MM.1S (cell line): ENCODE data around the gene DEFB126.

Source experiments
- DNase-seq: peaks from one replicate; pipeline ENCODE4 v3.0.0-alpha.2; 2015
- H2AFZ ChIP-seq: fragments of 300-600 bp; sonication (generic); 2 replicates; pipeline ENCODE4 v1.6.0; 2016; ENCODE audit warnings: antibody characterized with exemption, low read length
- H3F3A ChIP-seq: fragments of 300-600 bp; sonication (generic); 2 replicates; pipeline ENCODE4 v1.6.1; 2016; ENCODE audit warnings: mild to moderate bottlenecking, antibody characterized with exemption, low read length, moderate library complexity, mixed read lengths; ENCODE audit not compliant: insufficient read depth
- H3K27ac ChIP-seq: fragments of 300-600 bp; sonication (generic); 2 replicates; pipeline ENCODE4 v1.5.1; 2016; ENCODE audit warnings: mild to moderate bottlenecking, low read length
- H3K27me3 ChIP-seq: fragments of 300-600 bp; sonication (generic); replicated peaks from 2 replicates; pipeline ENCODE4 v1.6.0; 2016; ENCODE audit warnings: low read length; ENCODE audit not compliant: insufficient read depth
- H3K36me3 ChIP-seq: fragments of 300-600 bp; sonication (generic); replicated peaks from 2 replicates; pipeline ENCODE4 v1.6.1; 2016; ENCODE audit warnings: mild to moderate bottlenecking, low read length, mixed read lengths; ENCODE audit not compliant: insufficient read depth
- H3K4me1 ChIP-seq: fragments of 300-600 bp; sonication (generic); 2 replicates; pipeline ENCODE4 v1.6.1; 2016; ENCODE audit warnings: low read length, mixed read lengths
- H3K4me2 ChIP-seq: fragments of 300-600 bp; sonication (generic); 2 replicates; pipeline ENCODE4 v1.6.0; 2016; ENCODE audit warnings: low read depth, low read length
- H3K4me3 ChIP-seq: fragments of 300-600 bp; sonication (generic); 2 replicates; pipeline ENCODE4 v1.5.1; 2016; ENCODE audit warnings: low read length, mixed read lengths
- H3K79me2 ChIP-seq: fragments of 300-600 bp; sonication (generic); 2 replicates; pipeline ENCODE4 v1.6.1; 2016; ENCODE audit warnings: mixed run types, low read length, mixed read lengths
- H3K9ac ChIP-seq: fragments of 300-600 bp; sonication (generic); 2 replicates; pipeline ENCODE4 v1.6.1; 2016; ENCODE audit warnings: low read length, mixed read lengths
- H3K9me2 ChIP-seq: fragments of 300-600 bp; sonication (generic); replicated peaks from 2 replicates; pipeline ENCODE4 v1.6.1; 2016; ENCODE audit warnings: mild to moderate bottlenecking, low read length, mixed read lengths; ENCODE audit not compliant: insufficient read depth
- H3K9me3 ChIP-seq: fragments of 300-600 bp; sonication (generic); replicated peaks from 2 replicates; pipeline ENCODE4 v1.6.1; 2016; ENCODE audit warnings: mild to moderate bottlenecking, low read length, mixed read lengths; ENCODE audit not compliant: insufficient read depth
- H4K20me1 ChIP-seq: fragments of 300-600 bp; sonication (generic); 2 replicates; pipeline ENCODE4 v1.6.1; 2016; ENCODE audit warnings: mild to moderate bottlenecking, low read length, moderate library complexity, mixed read lengths; ENCODE audit not compliant: insufficient read depth
- EZH2 ChIP-seq: fragments of 300-600 bp; sonication (generic); optimal IDR thresholded peaks from 2 replicates; pipeline ENCODE3; 2017; ENCODE audit warnings: low read depth, mild to moderate bottlenecking, antibody characterized with exemption, low read length, mixed read lengths
- EZH2phosphoT487 ChIP-seq: fragments of 300-600 bp; sonication (generic); IDR thresholded peaks from 2 replicates; pipeline ENCODE4 v1.6.1; 2018; ENCODE audit warnings: antibody characterized with exemption, low read length
- TF ChIP-seq, protein P1 (sequence below): fragments of 300-600 bp; sonication (generic); IDR thresholded peaks from 2 replicates; pipeline ENCODE4 v1.5.1; 2016; ENCODE audit warnings: antibody characterized with exemption, low read length, mixed read lengths

Gene DEFB126

DNA sequence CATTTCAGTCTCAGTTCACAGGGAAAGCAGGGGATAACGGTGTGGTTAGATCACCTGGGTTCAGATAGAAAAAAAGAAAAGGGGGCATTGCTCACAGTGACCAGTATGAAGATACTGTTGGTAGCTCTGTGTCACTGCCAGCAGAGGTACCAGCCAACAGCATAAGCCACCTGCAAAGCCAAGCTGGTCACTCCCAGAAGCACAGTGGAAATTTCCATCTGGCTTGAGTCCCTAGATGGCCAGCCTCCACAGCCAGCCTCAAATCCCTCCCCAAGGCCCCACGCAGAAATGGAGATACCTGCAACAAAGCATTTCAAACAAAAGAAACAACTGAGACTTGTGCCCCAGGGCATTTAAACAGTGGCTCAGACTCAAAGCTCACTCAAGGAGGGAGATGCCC is 26.5 kb downstream of the DEFB126 start:
- Histone ChIP-seq H3K79me2 (no peaks in the 10 kb centered on the region), H4K20me1 (no peaks in the 10 kb centered on the region), H3K9me3 (no peaks in the 10 kb centered on the region), H3K4me1 (no peaks in the 10 kb centered on the region), H3K4me3 (no peak overlapping the region), H3K9me2 (no peaks in the 10 kb centered on the region), H3K27ac (no peak overlapping the region), H3K36me3 (no peaks in the 10 kb centered on the region), H2AFZ (no peak overlapping the region), H3K4me2 (no peak overlapping the region), H3K9ac (no peak overlapping the region), H3F3A (no peaks in the 10 kb centered on the region), H3K27me3 (no peaks in the 10 kb centered on the region)
- no peak for TF ChIP-seq EZH2phosphoT487
- TF ChIP-seq, protein P1, sequence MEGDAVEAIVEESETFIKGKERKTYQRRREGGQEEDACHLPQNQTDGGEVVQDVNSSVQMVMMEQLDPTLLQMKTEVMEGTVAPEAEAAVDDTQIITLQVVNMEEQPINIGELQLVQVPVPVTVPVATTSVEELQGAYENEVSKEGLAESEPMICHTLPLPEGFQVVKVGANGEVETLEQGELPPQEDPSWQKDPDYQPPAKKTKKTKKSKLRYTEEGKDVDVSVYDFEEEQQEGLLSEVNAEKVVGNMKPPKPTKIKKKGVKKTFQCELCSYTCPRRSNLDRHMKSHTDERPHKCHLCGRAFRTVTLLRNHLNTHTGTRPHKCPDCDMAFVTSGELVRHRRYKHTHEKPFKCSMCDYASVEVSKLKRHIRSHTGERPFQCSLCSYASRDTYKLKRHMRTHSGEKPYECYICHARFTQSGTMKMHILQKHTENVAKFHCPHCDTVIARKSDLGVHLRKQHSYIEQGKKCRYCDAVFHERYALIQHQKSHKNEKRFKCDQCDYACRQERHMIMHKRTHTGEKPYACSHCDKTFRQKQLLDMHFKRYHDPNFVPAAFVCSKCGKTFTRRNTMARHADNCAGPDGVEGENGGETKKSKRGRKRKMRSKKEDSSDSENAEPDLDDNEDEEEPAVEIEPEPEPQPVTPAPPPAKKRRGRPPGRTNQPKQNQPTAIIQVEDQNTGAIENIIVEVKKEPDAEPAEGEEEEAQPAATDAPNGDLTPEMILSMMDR: no peak
- TF ChIP-seq EZH2: no peak
- DNase-seq: no peak

DNA sequence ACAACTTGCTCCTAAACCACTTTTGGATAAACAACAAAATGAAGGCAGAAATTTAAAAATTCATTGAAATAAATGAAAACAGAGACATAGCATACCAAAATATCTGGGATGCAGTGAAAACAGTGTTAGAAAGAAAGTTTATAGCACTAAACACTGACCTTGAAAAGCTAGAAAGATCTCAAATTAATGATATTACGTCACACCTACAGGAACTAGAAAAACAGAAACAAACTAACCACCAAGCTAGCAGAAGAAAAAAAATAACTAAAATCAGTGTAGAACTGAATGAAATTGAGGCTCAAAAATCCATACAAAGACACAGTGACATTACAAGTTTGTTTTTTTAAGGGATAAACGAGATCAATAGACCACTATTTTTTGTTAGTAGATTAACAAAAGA is 41.9 kb downstream of the DEFB126 start:
- Histone ChIP-seq H3K9me3 (no peaks in the 10 kb centered on the region), H3K27ac (no peak overlapping the region), H3K27me3 (no peaks in the 10 kb centered on the region), H3K4me3 (no peak overlapping the region), H4K20me1 (no peaks in the 10 kb centered on the region), H3K9me2 (no peaks in the 10 kb centered on the region), H3K4me2 (no peak overlapping the region), H2AFZ (no peak overlapping the region), H3K4me1 (no peaks in the 10 kb centered on the region), H3K9ac (no peak overlapping the region), H3F3A (no peaks in the 10 kb centered on the region), H3K79me2 (no peaks in the 10 kb centered on the region), H3K36me3 (no peaks in the 10 kb centered on the region)
- DNase-seq: no peak
- TF ChIP-seq, protein P1: no peak

DNA sequence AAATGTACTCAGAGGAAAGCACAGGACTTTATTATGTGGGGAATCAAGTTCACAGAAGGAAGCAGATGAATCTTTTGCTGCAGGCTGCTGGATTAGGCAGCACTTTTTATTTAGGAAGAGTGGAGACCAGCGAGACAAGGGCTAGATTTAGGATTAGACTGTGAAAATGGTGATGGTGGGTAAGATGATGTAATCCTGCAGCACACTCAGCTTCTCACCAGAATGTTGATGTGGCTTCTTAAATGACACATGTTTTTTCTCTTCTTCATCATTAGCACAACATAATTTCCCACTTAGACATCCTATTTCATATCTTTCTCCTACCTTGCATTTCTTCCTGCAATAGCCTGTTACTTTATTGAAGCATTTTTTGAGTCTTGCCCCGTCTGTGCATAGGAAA is 45.3 kb downstream of the DEFB126 start:
- H3K4me2 ChIP-seq: no peak overlapping the region
- no peaks in the 10 kb centered on the region for H3K9me3 ChIP-seq
- H3K27ac ChIP-seq: no peak overlapping the region
- TF ChIP-seq, protein P1: no peak
- no peak overlapping the region for H3K9ac ChIP-seq
- H3K79me2 ChIP-seq: no peaks in the 10 kb centered on the region
- H3K4me3 ChIP-seq: no peak overlapping the region
- H3K4me1 ChIP-seq: no peaks in the 10 kb centered on the region
- H3K27me3 ChIP-seq: no peaks in the 10 kb centered on the region
- H3K36me3 ChIP-seq: no peaks in the 10 kb centered on the region
- no peak for DNase-seq
- no peaks in the 10 kb centered on the region for H4K20me1 ChIP-seq
- no peak overlapping the region for H2AFZ ChIP-seq
- no peaks in the 10 kb centered on the region for H3K9me2 ChIP-seq
- no peaks in the 10 kb centered on the region for H3F3A ChIP-seq

DNA sequence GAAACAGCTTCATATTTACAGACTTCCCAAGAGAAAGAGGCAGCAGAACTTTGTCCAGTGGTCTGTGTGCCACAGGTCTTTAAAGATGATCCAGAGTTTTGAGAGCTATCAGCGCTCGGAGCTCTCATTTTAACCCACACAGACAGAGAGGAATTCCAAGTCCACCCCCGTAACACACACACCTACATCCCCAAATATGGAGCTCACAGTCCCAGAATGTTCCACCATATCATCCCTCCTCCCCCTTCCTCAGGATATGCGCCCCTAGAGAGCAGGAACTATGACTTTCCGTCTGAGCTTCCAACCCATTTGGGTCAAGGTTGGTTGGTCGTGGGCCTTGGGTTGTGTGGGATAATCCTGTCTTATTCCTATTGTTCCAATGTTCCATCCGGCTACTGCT is 47.2 kb downstream of the DEFB126 start, which contains the start of gene DEFB128:
Gene DEFB128 (minus strand): TSS at position 101 of the 400 bp plus-strand sequence. CDS start 88 bp downstream, at position 13.
- no peak within 1 kb of the TSS for H3K27ac ChIP-seq
- no peaks in the 10 kb centered on the region for H3K36me3 ChIP-seq
- H3K9me3 ChIP-seq: no peaks in the 10 kb centered on the region

More for the DNA sequence above, 47.2 kb downstream of the DEFB126 start, which contains the start of gene DEFB128:
- no peak within 1 kb of the TSS for H2AFZ ChIP-seq
- no peak within 1 kb of the TSS for H3K4me3 ChIP-seq
- H3K79me2 ChIP-seq: no peaks in the 10 kb centered on the region
- TF ChIP-seq EZH2phosphoT487: no peak
- TF ChIP-seq EZH2: no peak
- TF ChIP-seq, protein P1: no peak
- no peaks in the 10 kb centered on the region for H3K9me2 ChIP-seq
- H3K4me2 ChIP-seq: no peak within 1 kb of the TSS
- no peaks in the 10 kb centered on the region for H3F3A ChIP-seq
- DNase-seq: no peak
- no peaks in the 10 kb centered on the region for H4K20me1 ChIP-seq
- H3K9ac ChIP-seq: no peak within 1 kb of the TSS
- H3K27me3 ChIP-seq: no peaks in the 10 kb centered on the region
- H3K4me1 ChIP-seq: no peaks in the 10 kb centered on the region
